ENCODE results near the gene PKIB.

PKIB gene, protein sequence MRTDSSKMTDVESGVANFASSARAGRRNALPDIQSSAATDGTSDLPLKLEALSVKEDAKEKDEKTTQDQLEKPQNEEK

DNA sequence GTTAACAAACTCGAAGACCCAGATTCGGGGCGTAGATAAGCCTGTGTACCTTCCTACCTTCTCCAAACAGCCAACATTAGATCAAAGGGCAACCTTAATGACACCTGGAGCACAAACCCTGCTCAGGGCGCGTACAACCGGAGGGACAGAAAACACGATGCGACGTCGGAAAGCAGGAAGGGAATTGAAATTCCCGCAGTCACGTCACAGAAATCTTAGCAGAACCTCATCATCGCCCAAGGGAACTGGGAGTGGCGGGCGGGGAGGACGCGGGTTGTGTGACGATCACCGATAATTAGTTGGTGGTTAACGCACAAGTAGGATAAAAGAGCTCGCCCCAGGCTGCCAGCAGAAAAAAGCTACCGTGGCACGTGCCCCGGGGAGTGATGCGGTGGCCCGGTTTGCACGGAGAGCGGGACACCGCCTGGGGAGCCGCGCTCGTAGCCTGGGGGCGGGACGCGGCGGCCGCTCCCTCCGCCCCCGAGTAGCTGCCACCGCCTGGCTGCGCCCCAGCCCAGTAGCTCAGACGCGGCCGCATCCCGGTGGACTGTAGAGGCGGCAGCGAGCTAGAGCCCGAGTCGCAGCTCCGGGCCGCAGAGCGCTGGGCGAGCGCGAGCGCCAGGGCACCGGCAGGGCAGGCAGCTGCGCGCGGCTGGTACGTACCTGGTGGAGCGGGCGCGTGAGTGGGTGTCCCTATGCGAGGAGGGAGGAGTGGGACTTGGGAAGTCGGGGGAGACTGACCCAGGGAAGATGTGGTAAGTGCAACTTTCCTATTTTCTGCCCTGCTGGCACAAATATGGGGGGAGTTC is at the start of gene PKIB:
Gene PKIB, plus strand, starts transcription at position 525 of the 809 bp plus-strand sequence. CDS start 107,390 bp downstream, outside the sequence.
- Histone ChIP-seq H3K79me2 (ENCODE audit: insufficient read depth, low read length) (no peaks in the 10 kb centered on the region), H3K9me3 (ENCODE audit: insufficient read depth, low read length, severe bottlenecking) (peaks cover 2% of the 10 kb centered on the region), H3K36me3 (ENCODE audit: insufficient read depth, low read length) (no peaks in the 10 kb centered on the region), H3K27me3 (ENCODE audit: insufficient read depth, low read length, poor library complexity) (no peaks in the 10 kb centered on the region), H2AFZ (ENCODE audit: low read depth, low read length) (no peak within 1 kb of the TSS), H3K9ac (ENCODE audit: low read depth, low read length) (no peak within 1 kb of the TSS), H3K4me3 (ENCODE audit: low read depth in 1 of 2, low read length in 2 of 2) (no peak within 1 kb of the TSS), H3K27ac (ENCODE audit: low read length) (no peak within 1 kb of the TSS), H3K4me2 (ENCODE audit: insufficient read depth, low read length) (no peak within 1 kb of the TSS), H3K4me1 (ENCODE audit: insufficient read depth, low read length) (no peaks in the 10 kb centered on the region), H4K20me1 (ENCODE audit: insufficient read depth, low read length) (no peaks in the 10 kb centered on the region)
- TF ChIP-seq, protein P1, sequence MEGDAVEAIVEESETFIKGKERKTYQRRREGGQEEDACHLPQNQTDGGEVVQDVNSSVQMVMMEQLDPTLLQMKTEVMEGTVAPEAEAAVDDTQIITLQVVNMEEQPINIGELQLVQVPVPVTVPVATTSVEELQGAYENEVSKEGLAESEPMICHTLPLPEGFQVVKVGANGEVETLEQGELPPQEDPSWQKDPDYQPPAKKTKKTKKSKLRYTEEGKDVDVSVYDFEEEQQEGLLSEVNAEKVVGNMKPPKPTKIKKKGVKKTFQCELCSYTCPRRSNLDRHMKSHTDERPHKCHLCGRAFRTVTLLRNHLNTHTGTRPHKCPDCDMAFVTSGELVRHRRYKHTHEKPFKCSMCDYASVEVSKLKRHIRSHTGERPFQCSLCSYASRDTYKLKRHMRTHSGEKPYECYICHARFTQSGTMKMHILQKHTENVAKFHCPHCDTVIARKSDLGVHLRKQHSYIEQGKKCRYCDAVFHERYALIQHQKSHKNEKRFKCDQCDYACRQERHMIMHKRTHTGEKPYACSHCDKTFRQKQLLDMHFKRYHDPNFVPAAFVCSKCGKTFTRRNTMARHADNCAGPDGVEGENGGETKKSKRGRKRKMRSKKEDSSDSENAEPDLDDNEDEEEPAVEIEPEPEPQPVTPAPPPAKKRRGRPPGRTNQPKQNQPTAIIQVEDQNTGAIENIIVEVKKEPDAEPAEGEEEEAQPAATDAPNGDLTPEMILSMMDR (IDR thresholded peaks at IDR 0.05; ENCODE audit: borderline replicate concordance, extremely low read depth, low read length, poor library complexity, severe bottlenecking): no peak
- TF ChIP-seq EZH2 (IDR thresholded peaks at IDR 0.05; ENCODE audit: borderline replicate concordance, low read depth, low read length, severe bottlenecking): no peak
- no peak for ATAC-seq (ENCODE audit: insufficient read depth, low read depth)
- no peak for DNase-seq

DNA sequence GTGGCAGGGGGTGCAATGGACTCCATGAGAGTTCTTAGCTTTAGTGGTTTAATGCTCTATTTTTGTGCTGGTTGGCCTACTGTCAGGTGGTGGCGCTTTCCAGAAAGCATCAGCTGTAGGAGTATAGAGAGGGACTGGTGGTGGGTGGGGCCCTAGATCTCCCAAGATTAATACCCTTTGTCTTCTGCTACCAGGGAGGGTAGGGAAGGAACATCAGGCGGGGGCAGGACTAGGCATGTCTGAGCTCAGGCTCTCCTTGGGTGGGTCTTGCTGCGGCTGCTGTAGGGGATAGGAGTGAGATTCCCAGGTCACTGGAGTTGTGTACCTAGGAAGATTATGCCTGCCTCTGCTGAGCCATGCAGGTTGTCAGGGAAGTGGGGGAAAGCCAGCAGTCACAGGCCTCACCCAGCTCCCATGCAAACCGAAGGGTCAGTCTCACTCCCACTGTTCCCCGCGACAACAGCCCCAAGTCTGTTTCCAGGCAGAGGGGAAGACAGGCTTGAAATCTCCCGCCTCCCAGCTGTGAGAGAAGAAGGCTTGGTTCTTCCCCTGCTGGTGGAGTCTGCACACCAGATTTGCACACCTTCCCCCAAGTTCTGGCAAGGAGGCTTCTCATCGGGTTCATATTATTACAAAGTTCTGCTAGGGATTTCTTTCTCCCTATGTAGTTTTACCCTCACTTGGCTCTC is 46.7 kb upstream of the PKIB start:
- H3K79me2 ChIP-seq (ENCODE audit: insufficient read depth, low read length): no peaks in the 10 kb centered on the region
- H3K36me3 ChIP-seq (ENCODE audit: insufficient read depth, low read length): no peaks in the 10 kb centered on the region
- no peaks in the 10 kb centered on the region for H3K4me1 ChIP-seq (ENCODE audit: insufficient read depth, low read length)
- H3K9ac ChIP-seq (ENCODE audit: low read depth, low read length): no peak overlapping the region
- H3K9me3 ChIP-seq (ENCODE audit: insufficient read depth, low read length, severe bottlenecking): no peaks in the 10 kb centered on the region
- H3K4me2 ChIP-seq (ENCODE audit: insufficient read depth, low read length): no peak overlapping the region
- H2AFZ ChIP-seq (ENCODE audit: low read depth, low read length): no peak overlapping the region
- no peaks in the 10 kb centered on the region for H3K27me3 ChIP-seq (ENCODE audit: insufficient read depth, low read length, poor library complexity)
- ATAC-seq (ENCODE audit: insufficient read depth, low read depth) (no peak), DNase-seq (no peak)
- no peak for TF ChIP-seq EZH2 (IDR thresholded peaks at IDR 0.05; ENCODE audit: borderline replicate concordance, low read depth, low read length, severe bottlenecking)
- H3K4me3 ChIP-seq (ENCODE audit: low read depth in 1 of 2, low read length in 2 of 2): no peak overlapping the region
- H4K20me1 ChIP-seq (ENCODE audit: insufficient read depth, low read length): no peaks in the 10 kb centered on the region
- no peak overlapping the region for H3K27ac ChIP-seq (ENCODE audit: low read length)

DNA sequence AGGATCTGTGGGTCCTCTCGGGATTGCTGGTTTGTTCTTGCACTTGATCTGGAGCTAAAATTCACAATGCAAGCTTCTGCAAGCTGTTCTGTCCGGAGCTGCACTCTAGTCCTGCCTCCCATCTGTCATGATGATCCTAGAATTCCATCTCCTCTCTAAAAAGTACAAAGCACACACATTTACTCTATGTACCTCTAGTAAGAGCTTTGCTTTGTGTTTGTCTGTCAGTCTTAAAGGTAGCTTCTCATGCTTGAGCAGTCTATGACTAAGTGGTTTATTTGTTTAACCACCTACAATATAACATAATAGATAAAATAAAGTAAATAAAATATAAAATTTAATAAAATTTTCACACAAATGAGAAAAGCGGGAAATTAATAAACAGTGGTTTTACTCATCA is 46.0 kb upstream of the PKIB start:
- Histone ChIP-seq H3K9ac (ENCODE audit: low read depth, low read length) (no peak overlapping the region), H4K20me1 (ENCODE audit: insufficient read depth, low read length) (no peaks in the 10 kb centered on the region), H3K4me3 (ENCODE audit: low read depth in 1 of 2, low read length in 2 of 2) (no peak overlapping the region), H3K9me3 (ENCODE audit: insufficient read depth, low read length, severe bottlenecking) (no peaks in the 10 kb centered on the region), H3K27ac (ENCODE audit: low read length) (no peak overlapping the region), H3K4me2 (ENCODE audit: insufficient read depth, low read length) (no peak overlapping the region), H3K79me2 (ENCODE audit: insufficient read depth, low read length) (no peaks in the 10 kb centered on the region), H2AFZ (ENCODE audit: low read depth, low read length) (no peak overlapping the region), H3K27me3 (ENCODE audit: insufficient read depth, low read length, poor library complexity) (no peaks in the 10 kb centered on the region), H3K4me1 (ENCODE audit: insufficient read depth, low read length) (no peaks in the 10 kb centered on the region), H3K36me3 (ENCODE audit: insufficient read depth, low read length) (no peaks in the 10 kb centered on the region)
- no peak for DNase-seq
- no peak for TF ChIP-seq EZH2 (IDR thresholded peaks at IDR 0.05; ENCODE audit: borderline replicate concordance, low read depth, low read length, severe bottlenecking)
- TF ChIP-seq, protein P1 (IDR thresholded peaks at IDR 0.05; ENCODE audit: borderline replicate concordance, extremely low read depth, low read length, poor library complexity, severe bottlenecking): no peak
- ATAC-seq (ENCODE audit: insufficient read depth, low read depth): no peak

DNA sequence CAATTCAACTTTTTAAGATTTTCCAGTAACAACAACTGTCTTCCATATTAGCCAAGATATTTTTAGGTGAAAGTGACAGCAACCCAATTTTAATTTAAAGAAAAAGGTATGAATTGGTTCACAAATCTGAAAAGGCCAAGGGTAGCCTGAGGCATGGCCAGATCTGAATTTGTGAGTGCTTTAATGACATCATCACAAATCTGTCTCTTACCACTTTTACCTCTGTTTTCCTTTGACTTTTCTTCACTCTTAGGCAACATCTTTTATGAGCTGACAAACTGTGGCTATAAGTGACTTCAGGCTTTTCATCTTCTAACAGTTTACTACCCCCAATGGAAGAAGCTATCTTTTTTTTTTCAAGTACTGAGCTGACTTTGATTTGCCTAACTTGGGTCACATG is 44.5 kb upstream of the PKIB start:
- TF ChIP-seq, protein P1 (IDR thresholded peaks at IDR 0.05; ENCODE audit: borderline replicate concordance, extremely low read depth, low read length, poor library complexity, severe bottlenecking): no peak
- TF ChIP-seq EZH2 (IDR thresholded peaks at IDR 0.05; ENCODE audit: borderline replicate concordance, low read depth, low read length, severe bottlenecking): no peak
- DNase-seq (no peak), ATAC-seq (ENCODE audit: insufficient read depth, low read depth) (no peak)
- Histone ChIP-seq H3K9me3 (ENCODE audit: insufficient read depth, low read length, severe bottlenecking) (no peaks in the 10 kb centered on the region), H3K4me2 (ENCODE audit: insufficient read depth, low read length) (no peak overlapping the region), H3K27ac (ENCODE audit: low read length) (no peak overlapping the region), H3K4me3 (ENCODE audit: low read depth in 1 of 2, low read length in 2 of 2) (no peak overlapping the region), H3K36me3 (ENCODE audit: insufficient read depth, low read length) (no peaks in the 10 kb centered on the region), H2AFZ (ENCODE audit: low read depth, low read length) (no peak overlapping the region), H3K27me3 (ENCODE audit: insufficient read depth, low read length, poor library complexity) (no peaks in the 10 kb centered on the region), H3K79me2 (ENCODE audit: insufficient read depth, low read length) (no peaks in the 10 kb centered on the region), H3K9ac (ENCODE audit: low read depth, low read length) (no peak overlapping the region), H4K20me1 (ENCODE audit: insufficient read depth, low read length) (no peaks in the 10 kb centered on the region), H3K4me1 (ENCODE audit: insufficient read depth, low read length) (no peaks in the 10 kb centered on the region)

Data from DND-41 (cell line).